ENCODE measurements around the gene PTPN3.

DNA sequence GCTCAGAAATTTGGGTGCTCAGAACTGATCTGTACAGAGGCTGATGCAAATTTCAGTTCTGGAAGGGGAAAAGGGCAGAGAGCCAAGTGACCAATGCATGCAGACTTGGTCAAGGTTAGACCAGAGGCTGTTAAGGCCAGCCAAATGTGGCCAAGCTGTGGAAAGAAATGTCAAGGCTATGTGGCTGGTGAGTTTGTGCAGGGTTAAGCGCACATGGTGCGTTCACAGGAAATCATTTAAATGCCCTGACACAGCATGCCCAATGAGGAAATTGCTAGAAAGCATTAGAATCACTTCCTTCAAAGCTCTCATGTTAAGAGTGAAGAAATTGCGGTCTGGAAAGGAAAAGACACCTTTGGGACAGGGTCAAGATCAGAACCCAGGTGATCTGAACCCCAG, 58.0 kb downstream of the PTPN3 start:
- TF ChIP-seq POLR2A (IDR thresholded peaks at IDR 0.05; ENCODE audit: low read depth, low read length) (no peak), TAF1 (IDR thresholded peaks at IDR 0.05; ENCODE audit: borderline replicate concordance, low read depth, low read length) (no peak), POLR2AphosphoS5 (IDR thresholded peaks at IDR 0.05; ENCODE audit: low read depth, low read length) (no peak)

Data from GM12892 (cell line).